Measurements from ENCODE around the gene SOX18. TPM values are rescaled to one million over a fixed set of nuclear protein-coding genes. Genes with fewer than 3 reads are reported as not detected.
A peak's percentile ranks its signal among the peaks of the same experiment; 100 is the strongest.

Gene SOX18
- total RNA-seq, 1 experiment from 2014 or later: not detected

DNA sequence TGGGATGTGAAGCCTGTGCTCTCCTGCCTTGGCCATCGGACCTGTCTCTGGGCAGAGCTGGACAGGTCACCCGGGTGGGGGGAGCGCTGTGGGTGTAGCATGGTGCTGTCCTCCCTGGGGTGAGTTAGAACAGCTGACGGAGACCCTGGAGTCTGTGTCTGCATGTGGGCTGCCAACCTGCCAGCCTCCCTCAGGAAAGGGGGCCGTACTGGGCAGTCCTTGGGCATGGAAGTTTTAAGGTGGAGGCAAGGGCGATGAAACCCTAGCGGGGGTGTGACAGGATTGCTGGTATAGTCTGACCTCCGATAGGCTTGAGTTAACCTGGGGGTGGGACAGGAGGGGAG, 2.4 kb downstream of the SOX18 start:
- in situ Hi-C loops (cut with HindIII; ENCODE audit: low pct_unique_long_range_greater_than_20kb, low sequenced_read_pairs): no loop called here
- DNase-seq (ENCODE audit: low read depth, low spot score): no peak

DNA sequence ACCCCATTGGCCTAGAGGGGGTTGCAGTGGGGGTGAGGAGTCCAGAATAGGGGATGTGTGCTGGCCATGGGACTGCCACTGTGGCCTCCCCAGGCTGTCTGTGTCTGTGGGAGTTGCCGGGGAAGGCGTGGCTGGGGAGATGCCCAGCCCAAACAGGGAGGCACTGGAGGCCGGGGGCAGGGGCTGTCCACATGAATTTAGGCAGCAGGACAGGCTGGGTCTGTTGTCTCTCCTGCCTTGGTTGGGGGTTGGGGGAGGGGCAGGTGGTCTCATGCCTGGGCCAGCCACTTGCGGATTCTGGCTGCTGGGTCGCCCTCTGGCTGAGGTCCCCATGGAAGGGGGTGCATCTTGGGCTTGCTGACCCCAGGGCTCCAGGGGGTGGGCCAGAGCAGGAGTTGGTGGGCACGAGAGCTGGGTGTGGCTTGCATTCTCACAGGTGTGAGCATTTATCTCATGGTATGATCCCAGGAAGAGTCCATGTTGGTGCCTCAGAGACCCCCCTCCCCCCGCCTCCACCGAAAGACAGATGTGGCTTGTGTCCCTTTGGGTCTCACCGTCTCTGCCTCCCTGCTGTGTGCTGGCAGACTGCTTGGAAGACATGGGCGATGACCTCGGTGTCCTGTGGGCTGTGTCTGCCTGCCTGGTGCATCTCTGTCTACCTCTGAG, 4.0 kb downstream of the SOX18 start:
- DNase-seq (ENCODE audit: low read depth, low spot score): no peak
- in situ Hi-C loops (cut with HindIII; ENCODE audit: low pct_unique_long_range_greater_than_20kb, low sequenced_read_pairs): no loop called here

DNA sequence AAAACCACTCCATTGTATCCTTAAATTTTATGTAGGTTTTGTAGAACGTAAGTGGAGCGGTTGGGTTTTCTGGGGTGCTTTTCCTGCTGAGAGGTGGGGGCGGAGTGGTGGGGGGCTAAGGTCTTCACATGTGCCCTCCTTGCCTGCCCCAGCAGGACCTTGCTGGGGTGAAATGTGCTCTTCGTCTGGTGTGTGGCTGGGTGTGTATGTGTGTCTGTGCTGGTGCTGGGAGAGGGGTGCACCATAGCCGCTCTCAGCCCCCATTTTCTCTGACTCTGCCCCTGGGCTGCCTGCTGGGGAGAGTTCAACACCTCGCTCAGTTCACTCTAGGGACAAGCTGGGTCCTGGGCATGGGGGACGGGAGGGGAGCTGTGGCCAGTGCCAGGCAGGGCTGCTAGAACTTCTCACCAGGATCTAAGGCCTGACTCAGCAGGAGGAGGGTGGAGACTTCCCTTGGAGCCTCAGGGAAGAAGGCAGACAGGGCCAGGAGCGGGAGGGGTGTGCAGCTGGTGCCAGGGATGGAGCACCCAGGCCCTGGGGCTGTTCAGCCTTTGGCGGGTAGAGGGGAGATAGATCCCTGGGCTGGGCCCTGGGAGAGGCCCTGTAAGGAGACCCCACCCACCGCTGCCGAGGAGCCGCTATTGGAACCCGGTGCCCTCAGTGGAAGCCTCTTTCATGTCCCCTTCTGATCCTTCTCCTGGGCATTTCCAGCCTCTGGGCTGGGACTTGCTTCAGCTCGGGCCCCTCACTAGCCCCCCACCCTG, 4.8 kb downstream of the SOX18 start:
- in situ Hi-C loops (cut with HindIII; ENCODE audit: low pct_unique_long_range_greater_than_20kb, low sequenced_read_pairs): no loop called here
- DNase-seq (ENCODE audit: low read depth, low spot score): peak; percentile 24

DNA sequence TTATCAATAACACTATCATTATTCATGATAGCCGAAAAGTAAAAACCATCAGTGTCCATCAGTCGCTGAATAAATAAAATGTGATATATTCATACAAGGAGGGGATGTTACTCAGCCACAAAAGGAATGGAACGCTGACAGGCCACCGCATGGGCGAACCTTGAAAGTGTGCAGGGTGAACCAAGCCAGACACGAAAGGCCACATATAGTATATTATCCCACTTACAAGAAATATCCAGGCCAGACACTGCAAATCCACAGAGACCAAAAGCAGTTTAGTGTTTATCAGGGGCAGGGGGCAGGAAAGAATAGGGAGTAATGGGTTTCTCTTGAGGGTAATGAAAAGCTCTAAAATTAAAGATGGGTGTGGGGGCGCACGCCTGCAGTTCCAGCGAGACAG, 5.7 kb downstream of the SOX18 start:
- in situ Hi-C loops (cut with HindIII; ENCODE audit: low pct_unique_long_range_greater_than_20kb, low sequenced_read_pairs): no loop called here
- DNase-seq (ENCODE audit: low read depth, low spot score): no peak

DNA sequence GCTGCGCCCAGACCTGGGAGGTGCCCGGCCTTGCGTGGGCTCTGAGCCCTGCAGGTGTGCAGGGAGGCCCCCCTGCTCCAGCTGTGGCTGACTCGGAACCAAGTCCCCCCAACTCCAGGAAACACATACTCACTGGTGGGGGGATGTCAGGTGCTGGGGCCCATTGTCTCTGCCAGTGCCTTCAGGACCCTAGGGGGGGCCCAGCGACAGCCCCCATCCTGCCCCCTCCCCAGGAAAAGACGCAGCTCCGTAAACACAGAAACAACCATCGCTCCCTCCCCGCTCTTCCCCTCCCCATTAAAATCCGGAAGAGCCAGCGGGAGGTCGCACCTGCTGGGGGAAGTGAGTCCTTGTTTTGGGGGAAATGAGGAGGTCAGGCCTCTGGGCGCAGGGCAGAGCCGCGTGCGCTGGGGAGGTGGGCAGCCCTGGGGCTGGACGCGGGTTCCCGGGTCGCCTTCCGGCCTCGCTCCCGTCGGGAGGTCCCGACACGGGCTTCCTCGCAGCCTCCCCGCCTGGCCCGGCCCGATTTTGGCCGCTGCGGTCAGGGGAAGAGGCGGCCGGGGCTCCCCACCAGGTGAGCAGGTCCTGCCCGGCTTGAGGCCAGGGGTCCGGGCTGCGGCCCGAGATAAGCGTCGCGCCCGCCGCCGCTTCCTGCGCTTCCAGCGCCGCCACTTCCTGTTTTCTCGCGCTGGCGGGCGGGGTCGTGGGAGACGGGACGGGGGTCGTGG, 7.2 kb downstream of the SOX18 start:
- in situ Hi-C loops (cut with HindIII; ENCODE audit: low pct_unique_long_range_greater_than_20kb, low sequenced_read_pairs): no loop called here

DNA sequence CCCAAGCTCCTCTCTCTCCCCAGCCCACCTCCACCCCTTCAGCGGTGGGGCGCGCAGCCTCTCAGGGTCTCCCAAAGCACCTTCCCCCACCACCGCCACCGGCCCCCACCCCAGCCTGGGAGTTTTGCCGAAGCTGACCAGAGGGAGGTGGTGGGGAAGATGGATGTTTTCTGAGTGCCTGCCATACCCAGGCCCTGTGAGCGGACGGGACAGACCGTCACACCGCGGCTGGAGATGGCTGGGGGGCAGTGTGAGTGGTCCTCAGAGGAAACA, 7.7 kb downstream of the SOX18 start:
- in situ Hi-C loops (cut with HindIII; ENCODE audit: low pct_unique_long_range_greater_than_20kb, low sequenced_read_pairs): no loop called here

More for the DNA sequence above, 7.2 kb downstream of the SOX18 start:
- DNase-seq (ENCODE audit: low read depth, low spot score): no peak

DNA sequence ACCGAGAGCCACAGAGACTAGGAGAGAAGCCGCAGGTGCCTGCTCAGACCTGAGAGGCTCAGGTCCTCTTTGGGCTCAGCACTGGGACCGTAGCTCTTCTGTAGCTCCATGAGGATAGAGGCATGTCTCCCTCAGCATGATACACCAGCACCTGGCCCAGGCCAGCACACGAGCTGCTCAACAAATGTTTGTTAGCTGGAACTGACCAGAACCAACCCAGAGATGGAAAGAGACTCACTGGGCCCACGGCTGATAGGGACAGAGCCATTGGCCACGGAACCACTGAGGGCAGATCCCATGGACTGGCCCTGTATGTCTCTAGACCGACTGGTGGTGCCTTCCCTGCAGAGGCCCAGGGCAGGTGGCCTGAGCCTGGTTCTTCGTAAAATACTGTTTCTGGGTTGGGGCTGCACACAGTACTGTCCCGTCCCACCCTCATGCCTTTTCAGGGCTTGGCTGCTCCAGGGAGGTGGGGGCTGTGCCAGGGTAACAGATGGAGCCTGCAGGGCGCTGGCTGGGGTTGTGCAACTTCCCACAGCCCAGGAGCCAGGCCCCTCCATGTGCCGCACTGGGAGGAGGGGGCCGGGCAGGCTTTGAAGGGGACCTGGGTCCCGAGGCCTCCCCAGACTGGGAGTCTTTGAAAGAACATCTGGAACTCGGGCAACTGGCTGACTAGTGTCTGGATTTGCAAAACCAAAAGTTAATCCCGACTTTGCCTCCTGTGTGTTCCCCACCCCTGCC, 8.2 kb downstream of the SOX18 start:
- no peak for DNase-seq (ENCODE audit: low read depth, low spot score)
- in situ Hi-C loops (cut with HindIII; ENCODE audit: low pct_unique_long_range_greater_than_20kb, low sequenced_read_pairs): no loop called here

More for the DNA sequence above, 7.7 kb downstream of the SOX18 start:
- DNase-seq (ENCODE audit: low read depth, low spot score): no peak

DNA sequence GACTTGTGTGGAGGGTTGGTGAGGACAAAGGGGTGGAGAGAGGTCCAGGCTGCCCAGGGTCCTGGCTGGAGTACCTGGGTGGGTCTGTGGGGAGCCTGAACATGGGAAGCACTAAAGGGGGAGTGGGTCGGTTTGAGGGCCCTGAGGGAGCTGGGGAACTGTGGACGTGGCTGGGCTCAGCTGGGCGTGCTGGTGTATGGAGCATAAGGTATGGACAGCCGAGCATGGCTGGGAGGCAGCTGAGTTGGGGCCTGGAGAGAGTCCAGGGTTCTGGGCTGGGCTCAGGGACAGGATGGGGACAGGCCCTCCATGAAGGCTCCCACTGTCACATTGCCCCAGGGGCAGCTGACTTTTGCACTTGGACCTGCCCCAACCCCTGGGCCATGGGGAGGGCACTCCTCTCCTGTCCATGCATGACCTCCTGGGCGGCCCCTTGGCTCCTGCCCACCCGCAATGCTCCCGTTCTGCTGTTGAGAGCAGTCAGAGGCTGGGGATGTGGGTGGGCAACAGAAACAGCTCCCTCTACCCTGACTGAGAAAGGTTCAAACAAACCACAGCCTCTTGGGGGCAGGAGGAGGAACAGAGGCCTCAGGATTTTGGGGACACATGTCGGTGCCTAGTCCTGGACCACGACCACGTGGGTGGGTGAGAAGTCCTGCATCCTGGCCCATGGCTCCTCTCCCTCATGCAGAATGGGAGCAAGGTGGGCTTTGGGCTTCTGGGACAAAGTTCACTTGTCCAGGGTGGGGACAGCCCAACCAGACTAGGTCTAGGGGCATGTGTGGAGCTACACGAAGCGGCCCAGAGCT, 9.0 kb downstream of the SOX18 start:
- no peak for DNase-seq (ENCODE audit: low read depth, low spot score)
- in situ Hi-C loops (cut with HindIII; ENCODE audit: low pct_unique_long_range_greater_than_20kb, low sequenced_read_pairs): no loop called here

DNA sequence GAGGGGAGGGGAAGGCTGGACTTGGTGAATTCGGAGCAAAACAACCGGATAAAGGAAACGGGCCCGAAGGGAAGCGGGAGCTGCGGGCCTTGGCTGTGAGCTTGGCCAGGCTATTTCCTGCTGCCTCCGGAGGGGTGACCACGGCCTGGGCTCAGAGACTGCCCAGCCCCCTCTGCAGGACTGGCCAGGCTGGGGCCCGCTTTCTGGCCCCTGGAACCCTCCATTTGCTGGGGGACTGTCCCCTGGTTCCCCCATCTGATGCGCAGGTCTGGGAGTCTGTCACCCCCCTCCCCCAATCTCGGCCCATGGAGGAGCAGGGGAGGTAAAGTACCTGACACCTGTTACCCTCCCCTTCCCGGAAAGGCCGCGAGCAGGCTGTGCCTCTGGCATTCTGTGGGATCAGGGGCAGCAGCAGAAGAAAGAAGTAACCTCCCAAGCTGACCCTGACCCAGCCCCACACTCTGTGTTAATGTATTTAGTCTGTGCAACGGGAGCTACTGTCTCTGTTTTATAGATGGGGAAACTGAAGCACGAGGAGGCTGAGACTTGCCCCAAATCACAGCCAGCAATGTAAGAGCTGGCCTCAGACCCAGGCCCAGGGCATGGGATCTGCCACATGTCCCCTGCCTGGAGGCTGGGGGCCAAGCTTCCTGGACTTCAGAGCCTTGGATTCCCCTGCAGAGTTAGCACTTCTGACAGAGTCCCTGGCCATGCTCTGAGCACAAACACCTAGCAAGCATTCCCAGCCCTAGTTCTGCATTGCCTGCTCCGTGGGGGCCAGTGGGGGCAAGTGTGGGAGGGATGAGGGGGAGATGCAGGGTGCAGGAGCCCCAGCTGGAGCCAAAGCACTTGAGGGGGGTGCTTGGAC, 9.9 kb downstream of the SOX18 start:
- DNase-seq (ENCODE audit: low read depth, low spot score): no peak
- in situ Hi-C loops (cut with HindIII; ENCODE audit: low pct_unique_long_range_greater_than_20kb, low sequenced_read_pairs): no loop called here

DNA sequence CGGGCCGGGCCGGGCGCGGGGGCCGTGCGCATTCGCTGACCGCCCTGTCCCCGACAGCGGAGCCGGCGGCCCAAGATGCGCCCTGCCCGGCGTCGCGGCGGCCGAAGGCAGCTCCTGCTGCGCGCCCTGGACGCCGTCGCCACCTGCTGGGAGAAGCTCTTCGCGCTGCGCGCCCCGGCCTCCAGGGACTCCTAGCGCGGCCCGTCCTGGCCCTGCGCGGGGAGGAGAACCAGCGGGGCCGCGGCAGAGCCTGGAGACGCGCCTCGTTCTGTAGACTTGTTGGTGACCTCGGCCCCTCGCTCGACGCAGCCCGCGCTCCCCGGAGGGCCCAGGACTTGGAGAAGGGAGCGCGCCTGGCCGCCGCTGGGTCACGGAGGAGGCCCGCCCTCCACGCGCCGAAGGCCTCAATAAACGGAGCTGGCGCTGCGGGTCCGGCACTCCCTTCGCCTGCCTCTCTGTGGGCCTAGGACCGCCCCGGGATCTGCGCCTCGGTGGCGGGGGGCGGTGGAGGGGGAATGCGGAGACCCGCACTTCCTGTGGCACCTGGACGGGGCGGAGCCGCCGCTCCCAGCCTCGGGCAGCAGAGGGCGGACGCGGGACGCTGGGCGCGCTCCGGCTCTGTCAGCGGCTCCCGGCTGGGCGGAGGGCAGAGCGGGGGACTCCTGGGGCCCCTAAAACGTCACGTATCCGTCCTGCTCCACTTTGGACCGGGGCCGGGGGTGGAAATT, 10.7 kb downstream of the SOX18 start:
- DNase-seq (ENCODE audit: low read depth, low spot score): peak; percentile 63
- in situ Hi-C loops (cut with HindIII; ENCODE audit: low pct_unique_long_range_greater_than_20kb, low sequenced_read_pairs): no loop called here

DNA sequence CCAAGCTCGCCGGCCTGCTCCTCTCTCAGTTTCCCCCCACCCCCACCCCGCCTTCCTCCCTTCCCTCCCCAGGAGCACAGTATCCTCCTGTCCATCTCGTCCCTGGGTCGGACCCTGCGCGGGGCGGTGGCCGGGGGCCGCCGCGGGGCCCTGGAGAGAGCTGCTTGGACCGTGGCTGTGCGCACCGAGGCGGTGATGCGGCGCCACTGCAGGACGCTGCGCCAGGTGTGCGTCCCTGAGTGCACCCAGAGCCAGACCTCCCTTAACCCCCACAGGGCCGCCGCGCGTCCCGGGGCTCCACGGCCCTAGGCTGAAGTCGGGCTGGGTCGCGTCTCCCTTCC, 11.2 kb downstream of the SOX18 start:
- DNase-seq (ENCODE audit: low read depth, low spot score): no peak
- in situ Hi-C loops (cut with HindIII; ENCODE audit: low pct_unique_long_range_greater_than_20kb, low sequenced_read_pairs): no loop called here

DNA sequence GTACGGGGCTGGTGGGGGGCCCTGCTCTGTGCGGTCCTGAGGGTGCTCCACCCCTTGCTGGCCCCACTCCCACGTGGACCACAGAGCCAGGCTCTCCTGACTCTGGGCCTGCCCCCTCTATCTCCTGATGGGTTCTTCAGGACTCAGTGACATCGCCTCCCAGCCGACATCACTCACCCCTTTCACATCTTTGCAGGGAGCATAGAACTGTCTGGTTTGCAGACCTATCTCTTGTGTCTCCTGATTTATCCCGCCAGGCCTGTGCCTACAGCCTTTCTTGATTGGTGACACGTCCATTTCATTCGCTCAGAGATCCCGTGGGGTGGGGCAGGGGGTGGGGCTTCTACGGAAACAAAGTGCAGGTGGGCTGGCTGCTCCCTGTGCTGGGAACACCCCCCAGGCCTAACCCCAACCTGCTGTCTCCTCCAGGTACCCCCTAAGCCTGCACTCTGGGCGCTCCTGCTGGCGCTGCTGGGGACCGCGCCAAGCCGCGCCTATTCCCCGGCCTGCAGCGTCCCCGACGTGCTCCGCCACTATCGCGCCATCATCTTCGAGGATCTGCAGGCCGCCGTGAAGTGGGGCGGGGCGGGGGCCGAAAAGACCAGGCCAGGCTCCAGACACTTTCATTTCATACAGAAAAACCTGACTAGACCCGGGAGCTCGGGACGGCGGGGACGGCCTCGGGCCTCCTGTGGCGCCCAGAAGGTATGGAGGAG, 11.8 kb downstream of the SOX18 start:
- in situ Hi-C loops (cut with HindIII; ENCODE audit: low pct_unique_long_range_greater_than_20kb, low sequenced_read_pairs): no loop called here
- no peak for DNase-seq (ENCODE audit: low read depth, low spot score)

DNA sequence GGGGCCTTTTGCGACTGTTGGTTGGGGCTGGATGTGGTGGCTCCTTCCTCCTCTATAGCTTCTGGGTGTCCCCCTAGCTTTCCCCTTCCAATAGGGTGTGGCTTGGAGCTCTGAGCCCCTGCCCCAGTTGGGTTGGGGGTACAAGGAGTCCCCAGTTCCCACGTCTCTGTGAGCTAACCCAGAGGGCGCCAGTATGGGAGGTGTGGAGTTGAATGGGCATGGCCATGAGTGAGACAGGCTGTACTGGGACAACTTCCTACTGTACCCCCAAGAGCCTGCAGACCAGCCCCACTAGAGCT, 12.3 kb downstream of the SOX18 start:
- DNase-seq (ENCODE audit: low read depth, low spot score): no peak
- in situ Hi-C loops (cut with HindIII; ENCODE audit: low pct_unique_long_range_greater_than_20kb, low sequenced_read_pairs): no loop called here

DNA sequence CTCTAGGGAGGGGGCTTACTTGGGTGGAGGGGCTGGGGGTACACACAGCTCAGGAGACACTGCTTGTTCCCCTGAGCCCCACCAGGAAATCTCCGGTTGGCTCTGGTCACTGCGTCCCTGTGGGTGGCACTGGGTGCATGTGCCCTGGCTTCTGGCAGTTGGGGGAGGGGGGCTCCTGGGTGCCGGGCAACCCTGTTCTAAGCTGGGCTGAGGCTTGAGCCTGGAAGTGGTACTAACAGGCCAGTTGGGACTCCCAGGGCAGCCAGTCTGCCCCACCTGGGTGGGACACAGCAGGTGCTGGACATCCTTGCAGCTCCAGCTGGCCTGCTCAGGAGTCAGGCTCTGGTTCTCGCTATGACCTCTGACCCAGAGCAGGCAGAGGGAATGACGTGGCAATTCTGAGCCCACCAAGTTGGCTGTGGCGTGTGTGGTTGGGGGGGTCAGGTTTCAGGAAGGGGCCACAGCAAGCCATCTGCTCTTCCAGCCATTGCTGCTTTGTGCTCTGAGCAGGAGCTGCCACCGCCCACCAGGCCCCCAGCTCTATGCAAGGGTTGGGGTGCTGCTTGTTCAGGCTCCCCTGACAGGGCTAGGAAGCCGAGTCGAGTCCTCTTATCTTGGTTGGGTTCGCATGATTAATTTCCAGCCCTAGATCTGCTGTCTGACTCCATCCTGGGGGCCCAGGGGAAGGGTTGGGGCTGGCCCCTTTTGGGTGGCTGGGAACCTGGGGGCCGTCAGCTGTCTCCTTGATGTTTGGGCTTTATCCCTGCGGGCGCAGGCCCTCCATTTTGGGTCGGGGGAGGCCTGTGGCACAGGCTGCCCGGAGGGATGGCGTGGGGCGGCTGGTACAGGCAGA, 12.9 kb downstream of the SOX18 start:
- in situ Hi-C loops (cut with HindIII; ENCODE audit: low pct_unique_long_range_greater_than_20kb, low sequenced_read_pairs): no loop called here
- DNase-seq (ENCODE audit: low read depth, low spot score): no peak

DNA sequence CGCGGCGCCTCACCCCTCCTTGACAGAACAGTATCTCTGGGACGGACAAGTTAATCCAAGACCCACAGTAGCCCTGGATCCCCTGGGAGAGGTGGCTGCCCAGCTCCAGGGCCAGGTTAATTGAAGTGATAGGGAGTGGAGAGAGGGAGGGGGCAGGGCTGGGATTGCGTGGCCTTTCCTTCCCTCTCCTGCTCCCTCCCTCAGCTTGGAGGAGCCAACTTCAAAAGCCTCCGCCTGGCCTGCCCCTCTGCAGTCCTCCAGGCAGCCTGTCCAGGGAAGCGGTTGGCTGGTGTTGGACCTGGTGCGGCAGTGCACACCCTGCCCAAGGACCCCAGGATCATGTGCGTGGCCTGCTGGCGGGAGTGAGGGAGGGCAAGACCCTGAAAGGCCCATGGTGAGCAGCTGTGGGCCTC, 13.5 kb downstream of the SOX18 start, which contains the start of gene C20orf204:
Gene C20orf204 (plus strand): TSS at position 250 of the 413 bp plus-strand sequence. CDS start 142 bp downstream, at position 392.
- in situ Hi-C loops (cut with HindIII; ENCODE audit: low pct_unique_long_range_greater_than_20kb, low sequenced_read_pairs): no loop called here

More for the DNA sequence above, 13.5 kb downstream of the SOX18 start, which contains the start of gene C20orf204:
- no peak for DNase-seq (ENCODE audit: low read depth, low spot score)
